K562 (cell line): ENCODE measurements around the gene MAD1L1. TPM values are rescaled to one million over a fixed set of nuclear protein-coding genes. Genes with fewer than 3 reads are reported as not detected.
A peak's percentile ranks its signal among the peaks of the same experiment; 100 is the strongest.

Experiments
- HLTF ChIP-seq: fragments of 450-650 bp; IDR thresholded peaks from 2 replicates; pipeline ENCODE4 v1.6.1; 2016
- KDM1A ChIP-seq, 2 experiments: fragments of 450-650 bp; IDR thresholded peaks; 2 replicates each; pipeline ENCODE4 v1.6.1; 2016; ENCODE audit warnings: mild to moderate bottlenecking in 2 of 2
- MYNN ChIP-seq, 2 experiments: sonication (generic); formaldehyde crosslinking in 1 of 2; IDR thresholded peaks; 2 replicates each; pipeline versions ENCODE4 v1.5.0 to v1.6.1; 2016 to 2020; ENCODE audit warnings: antibody characterized with exemption in 1 of 2, missing genetic modification reagents in 1 of 2
- POLR3A ChIP-seq: IDR thresholded peaks from 2 replicates; pipeline ENCODE4 v1.6.1; 2011; ENCODE audit warnings: borderline replicate concordance, mild to moderate bottlenecking, moderate library complexity; ENCODE audit not compliant: insufficient read length, insufficient read depth; ENCODE audit errors: extremely low read depth
- RBBP5 ChIP-seq: fragments of 200-600 bp; sonication (generic); IDR thresholded peaks from 2 replicates; pipeline ENCODE4 v1.6.1; 2012; ENCODE audit warnings: borderline replicate concordance, mild to moderate bottlenecking, low read length, control low read depth, inconsistent platforms; ENCODE audit not compliant: insufficient read depth, poor library complexity, severe bottlenecking
- SIN3B ChIP-seq: fragments of 450-650 bp; IDR thresholded peaks from 2 replicates; pipeline ENCODE4 v1.6.1; 2017; ENCODE audit warnings: low read depth, mild to moderate bottlenecking, moderate library complexity
- SRSF3 ChIP-seq: fragments of 200-400 bp; formaldehyde crosslinking; IDR thresholded peaks from 2 replicates; pipeline ENCODE4 v1.6.1; 2016; ENCODE audit warnings: mild to moderate bottlenecking, low read length, moderate library complexity; ENCODE audit not compliant: insufficient read depth
- TFE3 ChIP-seq: fragments of 450-650 bp; formaldehyde crosslinking; IDR thresholded peaks from 2 replicates; pipeline ENCODE4 v1.4.0; 2020; ENCODE audit warnings: mild to moderate bottlenecking, mixed read lengths
- TSHZ1 ChIP-seq: fragments of 250-450 bp; sonication (Bioruptor Pico); IDR thresholded peaks from 2 replicates; pipeline ENCODE4 v1.4.0; 2020; ENCODE audit warnings: mild to moderate bottlenecking, moderate library complexity
- ZNF318 ChIP-seq, 2 experiments: fragments of 450-650 bp; IDR thresholded peaks; 2 replicates each; pipeline ENCODE4 v1.6.1; 2016; ENCODE audit warnings: mild to moderate bottlenecking in 2 of 2, borderline replicate concordance in 1 of 2, low read depth in 1 of 2, moderate library complexity in 1 of 2
- ZNF324 ChIP-seq: fragments of 250-450 bp; sonication (Bioruptor Pico); IDR thresholded peaks from 2 replicates; pipeline ENCODE4 v1.4.0; 2020; ENCODE audit warnings: mild to moderate bottlenecking
- ZNF717 ChIP-seq: fragments of 250-450 bp; sonication (Bioruptor Pico); IDR thresholded peaks from 2 replicates; pipeline ENCODE4 v1.5.0; 2021
- ZNF75A ChIP-seq: fragments of 450-650 bp; formaldehyde crosslinking; IDR thresholded peaks from 2 replicates; pipeline ENCODE4 v1.4.0; 2020; ENCODE audit warnings: mild to moderate bottlenecking
- polyA plus RNA-seq, 8 experiments: library from polyadenylated mRNA; depleted of rRNA in 4 of 8; stranded (reverse) in 5 of 8; unstranded in 3 of 8; fragments of >200 nt; fragmentation: Nextera tagmentation in 2 of 8; fragmentation: Illumina TruSeq in 1 of 8; extraction: Ambion mirVana in 2 of 8; extraction: Trizol in 1 of 8; gene quantifications; 2 replicates each; pipeline versions ENCODE4 v1.2.1 to v1.2.3, GENCODE V29; 2011 to 2014; ENCODE audit warnings: inconsistent platforms in 1 of 8, missing spikeins in 1 of 8
- total RNA-seq, 7 experiments: library from RNA; depleted of rRNA in 6 of 7; stranded (reverse); fragments of >200 nt in 6 of 7; fragmentation: Illumina TruSeq in 2 of 7; extraction: Trizol in 2 of 7; gene quantifications; 2 replicates each; pipeline versions ENCODE4 v1.2.1 to v1.2.3, GENCODE V29; 2011 to 2021; ENCODE audit warnings: low replicate concordance in 1 of 7

Gene MAD1L1
- total and polyA plus RNA-seq, 9 of the 15 experiments (the other 6 are each of a cell fraction or from before 2014, with no cell fraction given) = 1.7 to 89.7 (median 18.0) TPM

- TF ChIP-seq SRSF3 (no peak), KDM1A (IDR thresholded peaks at IDR 0.05) (no peak), TFE3 (CRISPR knock-in tag) (no peak), ZNF75A (no peak), TSHZ1 (CRISPR knock-in tag) (peak; percentile 74; the same call in 1 of the 2 replicates), SIN3B (no peak), ZNF318 (IDR thresholded peaks at IDR 0.05; ENCODE audit: borderline replicate concordance in 1 of 2, low read depth in 1 of 2) (peak in 1 of 2 experiments; percentile 86; a peak in 2 of 4 replicates), ZNF717 (CRISPR knock-in tag) (no peak), POLR3A (no peak), ZNF324 (CRISPR knock-in tag) (no peak), RBBP5 (peak; percentile 65), MYNN (IDR thresholded peaks at IDR 0.05) (peak; percentile 44; the same call in 1 of the 2 replicates), MYNN (CRISPR knock-in tag; IDR thresholded peaks at IDR 0.05) (no peak), HLTF (no peak)
Observed at GRCh38 chr7:2019711-2020511, 212.8 kb downstream of the MAD1L1 start (continued).
